Measurements from ENCODE around the gene NR1H3. TPM values are rescaled to one million over a fixed set of nuclear protein-coding genes. Genes with fewer than 3 reads are reported as not detected.

The NR1H3 gene
- polyA plus RNA-seq, 2 of the 4 experiments (the other 2 are of a cell fraction): 14.5 to 18.7 TPM

DNA sequence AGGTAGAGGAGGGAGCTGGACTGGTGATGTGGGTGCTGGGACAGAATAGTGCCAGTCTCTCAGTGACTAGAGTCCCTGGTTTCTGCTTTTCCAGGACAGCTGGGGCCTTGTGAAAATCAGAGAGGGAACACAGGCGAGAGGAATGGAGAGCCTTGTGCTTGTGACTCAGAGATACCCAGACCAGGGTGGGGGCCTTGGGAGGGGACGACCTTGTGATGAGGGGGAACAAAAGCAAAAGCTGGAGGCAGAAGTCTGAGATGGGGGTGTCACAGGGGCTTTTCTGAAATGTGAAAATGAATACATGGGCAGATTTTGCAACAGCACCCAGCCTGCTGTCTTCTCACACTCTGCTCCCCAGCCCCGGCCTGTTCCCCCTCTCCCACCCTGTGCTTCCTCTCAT lies 3.4 kb upstream of the NR1H3 start:
- Histone ChIP-seq H3K4me3 (no peak overlapping the region), H3K9me3 (no peaks in the 10 kb centered on the region), H3K4me2 (peak overlapping the region; percentile 23; the same call in 2 of the 3 replicates), H3K27ac (peak overlapping the region in 1 of 2 experiments; percentile 73; a peak in 3 of 6 replicates), H3K4me1 (peaks cover 49% of the 10 kb centered on the region)
- ChIA-PET CTCF (interaction anchor here (0.6 to 2.9 kb wide), 9 partner anchors 10 to 101 kb away, joined by 3 to 14 read pairs (median 4); partner anchors contain the start of gene PACSIN3), POLR2A (interaction anchor here (0.7 kb wide), 1 partner anchor 75 kb away, joined by 3 read pairs; no protein-coding TSS in a partner anchor)
- DNase-seq (ENCODE audit: low read depth in 1 of 2, low spot score in 1 of 2) (no peak), ATAC-seq (no peak), FAIRE-seq (no peak)
- TF ChIP-seq HEYL (CRISPR knock-in tag; IDR thresholded peaks at IDR 0.05) (no peak), MAZ (IDR thresholded peaks at IDR 0.05; ENCODE audit: borderline replicate concordance, low read depth, low read length) (no peak), EHMT2 (IDR thresholded peaks at IDR 0.05; ENCODE audit: low read depth) (no peak), TFCP2L1 (CRISPR knock-in tag; IDR thresholded peaks at IDR 0.05) (no peak), PHF8 (IDR thresholded peaks at IDR 0.05; ENCODE audit: borderline replicate concordance, low read depth) (no peak), SMC3 (IDR thresholded peaks at IDR 0.05) (no peak), BHLHE40 (IDR thresholded peaks at IDR 0.05; ENCODE audit: low read depth, low read length) (no peak), TP53 (CRISPR knock-in tag; IDR thresholded peaks at IDR 0.05) (no peak), CHD4 (IDR thresholded peaks at IDR 0.05; ENCODE audit: borderline replicate concordance) (no peak), JUNB (IDR thresholded peaks at IDR 0.05) (no peak), RNF2 (IDR thresholded peaks at IDR 0.05; ENCODE audit: borderline replicate concordance, low read depth) (no peak), RARB (CRISPR knock-in tag; IDR thresholded peaks at IDR 0.05) (no peak), FOSL2 (IDR thresholded peaks at IDR 0.05) (no peak), FOSL2 (CRISPR knock-in tag; IDR thresholded peaks at IDR 0.05) (no peak), FOSB (CRISPR knock-in tag; IDR thresholded peaks at IDR 0.05) (no peak), CBX8 (IDR thresholded peaks at IDR 0.05) (no peak)
- TF ChIP-seq, protein P1, sequence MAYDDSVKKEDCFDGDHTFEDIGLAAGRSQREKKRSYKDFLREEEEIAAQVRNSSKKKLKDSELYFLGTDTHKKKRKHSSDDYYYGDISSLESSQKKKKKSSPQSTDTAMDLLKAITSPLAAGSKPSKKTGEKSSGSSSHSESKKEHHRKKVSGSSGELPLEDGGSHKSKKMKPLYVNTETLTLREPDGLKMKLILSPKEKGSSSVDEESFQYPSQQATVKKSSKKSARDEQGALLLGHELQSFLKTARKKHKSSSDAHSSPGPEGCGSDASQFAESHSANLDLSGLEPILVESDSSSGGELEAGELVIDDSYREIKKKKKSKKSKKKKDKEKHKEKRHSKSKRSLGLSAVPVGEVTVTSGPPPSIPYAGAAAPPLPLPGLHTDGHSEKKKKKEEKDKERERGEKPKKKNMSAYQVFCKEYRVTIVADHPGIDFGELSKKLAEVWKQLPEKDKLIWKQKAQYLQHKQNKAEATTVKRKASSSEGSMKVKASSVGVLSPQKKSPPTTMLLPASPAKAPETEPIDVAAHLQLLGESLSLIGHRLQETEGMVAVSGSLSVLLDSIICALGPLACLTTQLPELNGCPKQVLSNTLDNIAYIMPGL (CRISPR knock-in tag; IDR thresholded peaks at IDR 0.05; ENCODE audit: borderline replicate concordance): no peak
- 86% methylated on average over 3 of the region's 3 CpGs for WGBS (ENCODE audit: missing lambda C conversion rate)

DNA sequence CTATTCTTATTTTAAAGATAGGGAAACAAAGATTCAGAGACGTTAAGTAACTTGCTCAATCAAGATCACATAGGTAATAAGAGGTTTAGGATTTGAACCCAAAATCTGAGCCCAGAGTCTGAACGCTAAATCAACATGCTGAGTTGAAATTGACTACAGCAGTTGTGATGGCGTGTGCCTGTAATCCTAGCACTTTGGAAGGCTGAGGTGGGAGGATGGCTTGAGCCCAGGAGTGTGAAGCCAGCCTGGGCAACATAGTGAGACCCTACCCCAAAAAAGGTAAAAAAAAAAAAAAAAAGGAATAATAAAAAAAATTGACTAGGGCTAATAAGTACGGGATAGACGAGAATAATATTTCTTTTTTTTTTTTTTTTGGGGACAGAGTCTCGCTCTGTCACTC lies 1.4 kb upstream of the NR1H3 start:
- Histone ChIP-seq H3K4me3 (no peak overlapping the region), H3K4me2 (no peak overlapping the region), H3K4me1 (peaks cover 52% of the 10 kb centered on the region), H3K27ac (no peak overlapping the region; a peak in 1 of 6 replicates), H3K9me3 (no peaks in the 10 kb centered on the region)
- 92% methylated on average over 6 of the region's 6 CpGs for WGBS (ENCODE audit: missing lambda C conversion rate)
- POLR2A ChIA-PET: interaction anchor here (3.5 kb wide), 1 partner anchor 14 kb away, joined by 18 read pairs; no protein-coding TSS in a partner anchor
- CTCF ChIA-PET: interaction anchor here (1.4 to 10.8 kb wide), 6 partner anchors 12 to 98 kb away, joined by 3 to 173 read pairs (median 40); partner anchors contain the start of genes ARFGAP2, MYBPC3 and PACSIN3
- no peak for FAIRE-seq
- no peak for ATAC-seq
- TF ChIP-seq HOXB13 (CRISPR knock-in tag; IDR thresholded peaks at IDR 0.05; ENCODE audit: low read depth) (no peak), FOSL2 (IDR thresholded peaks at IDR 0.05) (no peak), FOSL2 (CRISPR knock-in tag; IDR thresholded peaks at IDR 0.05) (no peak), ZFP36 (IDR thresholded peaks at IDR 0.05; ENCODE audit: borderline replicate concordance, partially characterized antibody) (no peak)
- TF ChIP-seq, protein P2, sequence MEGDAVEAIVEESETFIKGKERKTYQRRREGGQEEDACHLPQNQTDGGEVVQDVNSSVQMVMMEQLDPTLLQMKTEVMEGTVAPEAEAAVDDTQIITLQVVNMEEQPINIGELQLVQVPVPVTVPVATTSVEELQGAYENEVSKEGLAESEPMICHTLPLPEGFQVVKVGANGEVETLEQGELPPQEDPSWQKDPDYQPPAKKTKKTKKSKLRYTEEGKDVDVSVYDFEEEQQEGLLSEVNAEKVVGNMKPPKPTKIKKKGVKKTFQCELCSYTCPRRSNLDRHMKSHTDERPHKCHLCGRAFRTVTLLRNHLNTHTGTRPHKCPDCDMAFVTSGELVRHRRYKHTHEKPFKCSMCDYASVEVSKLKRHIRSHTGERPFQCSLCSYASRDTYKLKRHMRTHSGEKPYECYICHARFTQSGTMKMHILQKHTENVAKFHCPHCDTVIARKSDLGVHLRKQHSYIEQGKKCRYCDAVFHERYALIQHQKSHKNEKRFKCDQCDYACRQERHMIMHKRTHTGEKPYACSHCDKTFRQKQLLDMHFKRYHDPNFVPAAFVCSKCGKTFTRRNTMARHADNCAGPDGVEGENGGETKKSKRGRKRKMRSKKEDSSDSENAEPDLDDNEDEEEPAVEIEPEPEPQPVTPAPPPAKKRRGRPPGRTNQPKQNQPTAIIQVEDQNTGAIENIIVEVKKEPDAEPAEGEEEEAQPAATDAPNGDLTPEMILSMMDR (IDR thresholded peaks at IDR 0.05): no peak
- TF ChIP-seq, protein P3, sequence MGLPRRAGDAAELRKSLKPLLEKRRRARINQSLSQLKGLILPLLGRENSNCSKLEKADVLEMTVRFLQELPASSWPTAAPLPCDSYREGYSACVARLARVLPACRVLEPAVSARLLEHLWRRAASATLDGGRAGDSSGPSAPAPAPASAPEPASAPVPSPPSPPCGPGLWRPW (IDR thresholded peaks at IDR 0.05): no peak
- TF ChIP-seq, protein P4, sequence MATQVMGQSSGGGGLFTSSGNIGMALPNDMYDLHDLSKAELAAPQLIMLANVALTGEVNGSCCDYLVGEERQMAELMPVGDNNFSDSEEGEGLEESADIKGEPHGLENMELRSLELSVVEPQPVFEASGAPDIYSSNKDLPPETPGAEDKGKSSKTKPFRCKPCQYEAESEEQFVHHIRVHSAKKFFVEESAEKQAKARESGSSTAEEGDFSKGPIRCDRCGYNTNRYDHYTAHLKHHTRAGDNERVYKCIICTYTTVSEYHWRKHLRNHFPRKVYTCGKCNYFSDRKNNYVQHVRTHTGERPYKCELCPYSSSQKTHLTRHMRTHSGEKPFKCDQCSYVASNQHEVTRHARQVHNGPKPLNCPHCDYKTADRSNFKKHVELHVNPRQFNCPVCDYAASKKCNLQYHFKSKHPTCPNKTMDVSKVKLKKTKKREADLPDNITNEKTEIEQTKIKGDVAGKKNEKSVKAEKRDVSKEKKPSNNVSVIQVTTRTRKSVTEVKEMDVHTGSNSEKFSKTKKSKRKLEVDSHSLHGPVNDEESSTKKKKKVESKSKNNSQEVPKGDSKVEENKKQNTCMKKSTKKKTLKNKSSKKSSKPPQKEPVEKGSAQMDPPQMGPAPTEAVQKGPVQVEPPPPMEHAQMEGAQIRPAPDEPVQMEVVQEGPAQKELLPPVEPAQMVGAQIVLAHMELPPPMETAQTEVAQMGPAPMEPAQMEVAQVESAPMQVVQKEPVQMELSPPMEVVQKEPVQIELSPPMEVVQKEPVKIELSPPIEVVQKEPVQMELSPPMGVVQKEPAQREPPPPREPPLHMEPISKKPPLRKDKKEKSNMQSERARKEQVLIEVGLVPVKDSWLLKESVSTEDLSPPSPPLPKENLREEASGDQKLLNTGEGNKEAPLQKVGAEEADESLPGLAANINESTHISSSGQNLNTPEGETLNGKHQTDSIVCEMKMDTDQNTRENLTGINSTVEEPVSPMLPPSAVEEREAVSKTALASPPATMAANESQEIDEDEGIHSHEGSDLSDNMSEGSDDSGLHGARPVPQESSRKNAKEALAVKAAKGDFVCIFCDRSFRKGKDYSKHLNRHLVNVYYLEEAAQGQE (IDR thresholded peaks at IDR 0.05): no peak
- TF ChIP-seq, protein P5, sequence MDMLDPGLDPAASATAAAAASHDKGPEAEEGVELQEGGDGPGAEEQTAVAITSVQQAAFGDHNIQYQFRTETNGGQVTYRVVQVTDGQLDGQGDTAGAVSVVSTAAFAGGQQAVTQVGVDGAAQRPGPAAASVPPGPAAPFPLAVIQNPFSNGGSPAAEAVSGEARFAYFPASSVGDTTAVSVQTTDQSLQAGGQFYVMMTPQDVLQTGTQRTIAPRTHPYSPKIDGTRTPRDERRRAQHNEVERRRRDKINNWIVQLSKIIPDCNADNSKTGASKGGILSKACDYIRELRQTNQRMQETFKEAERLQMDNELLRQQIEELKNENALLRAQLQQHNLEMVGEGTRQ (IDR thresholded peaks at IDR 0.05): no peak
- TF ChIP-seq, protein P6, sequence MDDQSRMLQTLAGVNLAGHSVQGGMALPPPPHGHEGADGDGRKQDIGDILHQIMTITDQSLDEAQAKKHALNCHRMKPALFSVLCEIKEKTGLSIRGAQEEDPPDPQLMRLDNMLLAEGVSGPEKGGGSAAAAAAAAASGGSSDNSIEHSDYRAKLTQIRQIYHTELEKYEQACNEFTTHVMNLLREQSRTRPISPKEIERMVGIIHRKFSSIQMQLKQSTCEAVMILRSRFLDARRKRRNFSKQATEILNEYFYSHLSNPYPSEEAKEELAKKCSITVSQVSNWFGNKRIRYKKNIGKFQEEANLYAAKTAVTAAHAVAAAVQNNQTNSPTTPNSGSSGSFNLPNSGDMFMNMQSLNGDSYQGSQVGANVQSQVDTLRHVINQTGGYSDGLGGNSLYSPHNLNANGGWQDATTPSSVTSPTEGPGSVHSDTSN (IDR thresholded peaks at IDR 0.05): no peak
- no peak for DNase-seq (ENCODE audit: low read depth in 1 of 2, low spot score in 1 of 2)

Measured in A549 (cell line).